Calu3 (cell line): ENCODE results near the gene ANKS1B. TPM values are rescaled to one million over a fixed set of nuclear protein-coding genes. Genes with fewer than 3 reads are reported as not detected.

ENCODE experiments used
- BruUV-seq: library from RNA; stranded (reverse); fragments of 400-500 nt; replicated peaks from 2 replicates; lab custom pipeline; 2021; lab: Mats Ljungman, UMichigan
- CTCF ChIA-PET: fragments of 300-600 bp; sonication (Branson Sonifier 250); formaldehyde crosslinking; loops from one replicate; lab custom pipeline; 2022; ENCODE audit warnings: antibody characterized with exemption; lab: Charles Lee
- DNase-seq: peaks from one replicate; pipeline ENCODE4 v3.0.0; 2022
- H3K27ac Mint-ChIP-seq: one replicate; pipeline ENCODE4 v1.8.0; 2022; ENCODE audit warnings: mixed read lengths; ENCODE audit not compliant: unreplicated experiment
- H3K27me3 Mint-ChIP-seq: one replicate; pipeline ENCODE4 v1.8.0; 2022; ENCODE audit warnings: mixed read lengths; ENCODE audit not compliant: unreplicated experiment
- H3K36me3 Mint-ChIP-seq: one replicate; pipeline ENCODE4 v1.8.0; 2022; ENCODE audit warnings: mild to moderate bottlenecking, moderate library complexity, mixed read lengths; ENCODE audit not compliant: insufficient read depth, unreplicated experiment
- H3K4me1 Mint-ChIP-seq: one replicate; pipeline ENCODE4 v1.8.0; 2022; ENCODE audit warnings: mild to moderate bottlenecking, low read depth, mixed read lengths; ENCODE audit not compliant: unreplicated experiment
- H3K4me3 Mint-ChIP-seq: one replicate; pipeline ENCODE4 v1.8.0; 2022; ENCODE audit warnings: mild to moderate bottlenecking, low read depth, moderate library complexity, mixed read lengths; ENCODE audit not compliant: unreplicated experiment
- H3K9me3 Mint-ChIP-seq: one replicate; pipeline ENCODE4 v1.8.0; 2022; ENCODE audit warnings: low read depth, mixed read lengths; ENCODE audit not compliant: unreplicated experiment
- intact Hi-C: fragments of 100-400 bp; cut with micrococcal nuclease; formaldehyde crosslinking; loops from one replicate; pipeline ENCODE4 v1.10.0; 2022; ENCODE audit not compliant: unreplicated experiment
- total RNA-seq: library from RNA; stranded (reverse); gene quantifications from 2 replicates; pipeline ENCODE4 v1.2.3, GENCODE V29; 2022
- TF ChIP-seq, protein P1 (sequence below): fragments of 200-600 bp; IDR thresholded peaks from one replicate; pipeline ENCODE4 v1.8.0; 2022; ENCODE audit warnings: antibody characterized with exemption; ENCODE audit not compliant: unreplicated experiment

Gene ANKS1B
- total RNA-seq, 1 experiment from 2014 or later, result 1.7 TPM

DNA sequence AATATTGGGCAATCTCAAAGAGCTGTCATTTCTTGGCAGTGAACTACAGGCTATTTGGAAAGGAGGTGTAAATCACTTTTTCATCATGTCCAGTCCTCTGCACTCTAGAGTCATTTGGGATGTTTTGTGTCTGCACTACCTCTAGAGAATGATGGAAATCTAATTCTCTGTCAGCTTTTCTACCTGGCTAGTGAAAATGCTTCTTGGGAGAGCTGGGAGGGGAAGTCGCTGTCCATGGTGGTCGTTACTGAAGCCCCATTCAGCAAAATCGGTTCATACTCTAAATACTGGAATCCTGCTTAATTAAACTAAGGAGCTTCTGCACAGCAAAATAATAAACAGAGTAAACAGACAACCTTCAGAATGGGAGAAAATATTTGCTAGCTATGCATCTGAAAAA is 1087.8 kb downstream of the ANKS1B start:
- H3K27me3 Mint-ChIP-seq, result peaks cover 68% of the 10 kb centered on the region
- BruUV-seq, result no TSS peak
- no peaks in the 10 kb centered on the region for H3K4me1 Mint-ChIP-seq
- no peaks in the 10 kb centered on the region for H3K36me3 Mint-ChIP-seq
- H3K4me3 Mint-ChIP-seq, result no peak overlapping the region
- H3K27ac Mint-ChIP-seq, result no peak overlapping the region
- TF ChIP-seq, protein P1, sequence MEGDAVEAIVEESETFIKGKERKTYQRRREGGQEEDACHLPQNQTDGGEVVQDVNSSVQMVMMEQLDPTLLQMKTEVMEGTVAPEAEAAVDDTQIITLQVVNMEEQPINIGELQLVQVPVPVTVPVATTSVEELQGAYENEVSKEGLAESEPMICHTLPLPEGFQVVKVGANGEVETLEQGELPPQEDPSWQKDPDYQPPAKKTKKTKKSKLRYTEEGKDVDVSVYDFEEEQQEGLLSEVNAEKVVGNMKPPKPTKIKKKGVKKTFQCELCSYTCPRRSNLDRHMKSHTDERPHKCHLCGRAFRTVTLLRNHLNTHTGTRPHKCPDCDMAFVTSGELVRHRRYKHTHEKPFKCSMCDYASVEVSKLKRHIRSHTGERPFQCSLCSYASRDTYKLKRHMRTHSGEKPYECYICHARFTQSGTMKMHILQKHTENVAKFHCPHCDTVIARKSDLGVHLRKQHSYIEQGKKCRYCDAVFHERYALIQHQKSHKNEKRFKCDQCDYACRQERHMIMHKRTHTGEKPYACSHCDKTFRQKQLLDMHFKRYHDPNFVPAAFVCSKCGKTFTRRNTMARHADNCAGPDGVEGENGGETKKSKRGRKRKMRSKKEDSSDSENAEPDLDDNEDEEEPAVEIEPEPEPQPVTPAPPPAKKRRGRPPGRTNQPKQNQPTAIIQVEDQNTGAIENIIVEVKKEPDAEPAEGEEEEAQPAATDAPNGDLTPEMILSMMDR, result no peak
- CTCF ChIA-PET, result no interaction called here
- intact Hi-C loops, result no loop called here
- no peaks in the 10 kb centered on the region for H3K9me3 Mint-ChIP-seq
- no peak for DNase-seq

DNA sequence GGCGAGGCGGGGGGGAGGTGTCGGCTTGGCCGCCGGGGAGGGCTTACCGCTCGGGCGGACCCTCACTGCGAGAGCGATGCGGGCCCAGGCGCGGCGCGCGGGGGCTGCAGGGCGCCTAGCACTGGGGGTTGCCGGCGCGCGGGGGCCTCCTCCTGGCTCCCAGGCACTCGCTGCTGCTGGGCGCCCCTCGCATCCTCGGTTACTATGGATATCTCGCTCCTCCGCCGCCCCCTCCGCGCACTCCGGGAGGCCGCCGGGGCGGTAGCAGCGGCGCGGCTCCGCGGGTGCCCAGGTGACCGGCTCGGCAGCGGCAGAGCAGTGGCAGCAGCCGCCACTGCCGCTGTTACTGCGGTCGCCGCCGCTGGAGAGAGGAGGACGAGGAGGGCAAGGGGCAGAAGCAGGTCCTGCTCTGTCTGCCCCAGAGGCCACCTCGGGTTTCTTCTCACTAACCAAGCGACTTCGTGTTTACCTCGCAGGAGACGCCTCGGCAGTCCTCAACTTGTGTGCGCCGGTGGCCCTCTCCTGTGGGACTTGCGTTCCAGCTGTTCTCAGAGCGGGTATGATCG is 1089.6 kb downstream of the ANKS1B start:
- CTCF ChIA-PET, result no interaction called here
- intact Hi-C loops, result no loop called here
- no peak for DNase-seq
- BruUV-seq, result no TSS peak
- H3K4me3 Mint-ChIP-seq, result no peak overlapping the region
- H3K27ac Mint-ChIP-seq, result no peak overlapping the region
- TF ChIP-seq, protein P1, result no peak
- no peaks in the 10 kb centered on the region for H3K4me1 Mint-ChIP-seq
- no peaks in the 10 kb centered on the region for H3K9me3 Mint-ChIP-seq
- H3K36me3 Mint-ChIP-seq, result no peaks in the 10 kb centered on the region
- H3K27me3 Mint-ChIP-seq, result peaks cover 62% of the 10 kb centered on the region

DNA sequence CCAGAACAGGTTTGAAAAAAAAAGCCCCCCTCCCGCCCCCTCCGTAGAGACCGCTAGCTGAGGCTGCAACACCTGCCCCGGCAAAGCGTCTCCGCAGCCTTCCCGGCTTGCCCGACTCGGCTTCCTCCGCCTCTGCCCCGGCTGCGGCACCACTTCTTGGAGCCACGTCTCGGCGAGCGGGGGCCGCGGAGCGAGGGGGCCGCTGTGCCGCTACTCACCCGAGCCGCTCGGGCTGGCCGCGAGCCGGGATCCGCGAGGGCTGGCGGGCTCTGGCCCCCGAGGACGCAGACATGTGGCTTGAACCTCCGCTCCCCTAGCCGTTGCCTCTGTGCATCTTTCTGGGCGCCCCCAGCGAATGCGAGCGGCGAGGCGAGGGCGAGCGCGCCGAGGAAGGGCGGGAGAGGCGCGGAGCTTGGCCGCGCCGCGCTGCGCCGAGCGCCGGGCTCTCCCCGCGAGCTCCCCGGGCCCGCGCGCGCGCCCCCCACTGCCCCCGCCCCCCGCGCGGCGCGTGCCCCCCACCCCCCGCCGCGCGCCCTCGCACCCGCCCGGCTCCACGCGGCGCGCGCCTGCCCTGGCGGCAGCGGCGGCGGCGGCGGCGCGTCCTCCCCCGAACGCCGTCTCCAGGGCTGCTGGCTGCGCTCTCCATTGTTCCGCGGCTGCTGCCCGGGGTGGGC is 1090.2 kb downstream of the ANKS1B start:
- H3K4me1 Mint-ChIP-seq, result no peaks in the 10 kb centered on the region
- H3K9me3 Mint-ChIP-seq, result no peaks in the 10 kb centered on the region
- TF ChIP-seq, protein P1, result no peak
- H3K27ac Mint-ChIP-seq, result no peak overlapping the region
- no TSS peak for BruUV-seq
- H3K27me3 Mint-ChIP-seq, result peaks cover 62% of the 10 kb centered on the region
- intact Hi-C loops, result no loop called here
- CTCF ChIA-PET, result no interaction called here
- DNase-seq, result no peak
- H3K36me3 Mint-ChIP-seq, result no peaks in the 10 kb centered on the region
- H3K4me3 Mint-ChIP-seq, result no peak overlapping the region

DNA sequence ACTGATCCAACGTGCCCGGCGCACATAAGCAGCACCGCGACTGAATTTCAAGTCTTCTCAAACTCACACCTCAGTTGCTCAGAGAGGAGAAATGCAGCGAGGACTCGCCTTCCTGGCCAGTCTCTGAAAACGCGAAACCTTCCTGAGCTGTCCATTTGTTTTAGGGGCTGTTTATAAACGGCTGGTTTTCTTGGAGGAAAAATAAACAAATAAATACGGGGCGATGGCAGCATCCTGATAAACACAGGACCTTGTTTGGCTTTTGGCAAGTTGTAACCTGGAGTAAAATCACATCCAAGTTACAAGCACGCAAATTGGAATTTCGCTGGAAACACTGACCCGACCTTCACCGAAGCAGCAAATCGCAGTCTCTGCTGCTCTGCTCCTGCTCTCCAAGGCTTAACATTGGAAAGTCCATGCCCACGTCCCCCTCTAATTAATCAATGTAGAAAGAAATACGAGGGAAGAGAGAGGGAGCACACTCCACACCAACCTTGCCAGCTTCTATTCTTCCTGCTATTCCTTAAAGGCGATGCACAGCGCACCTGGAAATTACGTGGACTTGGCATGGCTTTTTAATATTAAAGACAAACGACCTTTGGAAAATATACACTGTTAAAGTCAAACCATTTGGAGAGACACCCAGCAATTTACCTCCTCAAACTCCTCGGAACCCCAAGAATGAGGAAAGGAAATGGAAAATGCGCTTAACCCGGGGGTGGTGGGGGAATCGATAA is 1090.9 kb downstream of the ANKS1B start:
- Mint-ChIP-seq H3K27me3 (peaks cover 62% of the 10 kb centered on the region), H3K4me3 (no peak overlapping the region), H3K9me3 (no peaks in the 10 kb centered on the region), H3K27ac (no peak overlapping the region), H3K36me3 (no peaks in the 10 kb centered on the region), H3K4me1 (no peaks in the 10 kb centered on the region)
- no peak for DNase-seq
- intact Hi-C loops, result no loop called here
- CTCF ChIA-PET, result no interaction called here
- TF ChIP-seq, protein P1, result no peak
- BruUV-seq, result no TSS peak
